HG03196 (cell line): Measurements from ENCODE around the gene ZNF672.

ENCODE experiments used
- ATAC-seq: cut with Tn5 transposase; IDR thresholded peaks from one replicate; pipeline ENCODE4 v1.9.1; 2021; ENCODE audit not compliant: unreplicated experiment

Gene ZNF672

DNA sequence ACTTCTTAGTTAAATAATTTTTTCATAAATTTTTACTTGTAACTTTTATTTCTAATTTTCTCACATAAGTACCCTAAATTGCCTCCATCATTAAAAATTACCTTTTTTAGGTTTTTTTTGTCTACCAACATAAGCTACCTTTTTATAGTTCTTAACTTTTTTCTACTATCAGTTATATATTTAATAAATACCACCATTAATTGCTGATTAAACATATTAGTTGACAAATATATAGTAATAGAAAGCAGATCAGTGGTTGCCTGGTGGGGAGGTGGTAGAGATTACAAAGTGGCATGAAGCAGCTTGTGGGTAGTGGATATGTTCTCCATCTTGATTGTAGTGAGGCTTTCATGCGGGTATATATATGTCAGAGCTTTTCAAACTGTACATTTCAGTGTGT lies 6.2 kb upstream of the ZNF672 start:
- no peak for ATAC-seq

DNA sequence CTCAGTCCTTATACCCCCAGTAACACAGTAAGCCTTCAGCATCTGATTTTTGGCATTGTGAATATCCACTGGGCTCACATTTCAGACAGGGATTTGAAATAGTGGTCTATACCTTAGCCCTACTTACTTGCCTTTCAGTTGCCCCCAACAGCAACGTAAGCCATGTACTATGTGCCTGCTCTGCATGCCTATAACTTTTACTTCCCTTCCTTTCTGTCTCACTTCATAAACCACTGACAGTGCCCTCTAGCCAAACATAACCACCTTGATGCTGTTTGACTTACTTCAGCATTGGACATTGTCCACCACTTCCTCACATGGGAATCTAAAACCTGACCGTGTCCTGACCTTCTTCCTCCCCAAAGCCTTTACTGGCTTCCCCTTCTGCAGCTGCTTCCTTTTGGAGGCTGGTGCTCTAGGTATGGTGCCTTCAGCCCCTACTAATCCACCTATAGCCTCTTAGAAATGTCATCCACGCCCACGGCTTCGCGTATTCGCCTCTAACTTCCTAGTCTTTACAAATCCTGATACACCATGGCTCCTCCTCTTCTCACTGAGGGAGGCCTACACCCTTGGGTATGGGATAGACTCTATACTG lies 3.6 kb upstream of the ZNF672 start:
- ATAC-seq, result no peak

DNA sequence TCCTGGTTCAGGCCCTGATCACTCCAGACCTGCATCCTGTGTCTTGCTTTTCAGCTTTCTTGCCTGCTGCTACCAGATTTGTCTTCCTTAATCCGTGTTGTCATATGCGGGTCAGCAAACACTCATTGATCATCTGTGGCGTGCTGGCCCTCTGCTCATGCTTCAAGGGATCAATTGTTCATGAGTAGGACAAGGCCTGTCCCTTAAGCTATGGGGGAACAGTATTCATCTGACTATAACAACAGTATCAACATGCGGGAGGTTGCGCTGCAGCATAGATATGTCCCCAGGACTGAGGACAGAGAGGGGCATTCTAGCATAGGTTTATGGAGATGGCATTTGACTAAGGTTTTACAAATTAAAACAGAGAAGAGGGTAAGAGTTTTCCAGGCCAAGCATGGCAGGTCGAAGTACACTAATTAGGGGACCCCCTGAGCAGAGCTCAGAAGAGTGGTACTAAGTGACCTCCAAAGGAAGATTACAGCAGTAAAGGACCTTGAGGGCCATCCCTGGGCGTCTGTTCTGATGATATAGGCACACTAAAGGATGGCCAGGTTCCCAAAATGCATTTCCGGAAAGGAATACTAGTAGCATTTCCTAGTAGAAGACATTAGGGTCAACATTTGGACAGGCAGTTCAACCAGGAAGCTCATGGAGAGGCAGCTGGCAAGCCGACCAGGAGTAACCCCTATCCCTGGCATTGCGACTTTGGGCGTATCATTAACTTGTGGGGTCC lies 811 bp upstream of the ZNF672 start:
- ATAC-seq, result no peak

DNA sequence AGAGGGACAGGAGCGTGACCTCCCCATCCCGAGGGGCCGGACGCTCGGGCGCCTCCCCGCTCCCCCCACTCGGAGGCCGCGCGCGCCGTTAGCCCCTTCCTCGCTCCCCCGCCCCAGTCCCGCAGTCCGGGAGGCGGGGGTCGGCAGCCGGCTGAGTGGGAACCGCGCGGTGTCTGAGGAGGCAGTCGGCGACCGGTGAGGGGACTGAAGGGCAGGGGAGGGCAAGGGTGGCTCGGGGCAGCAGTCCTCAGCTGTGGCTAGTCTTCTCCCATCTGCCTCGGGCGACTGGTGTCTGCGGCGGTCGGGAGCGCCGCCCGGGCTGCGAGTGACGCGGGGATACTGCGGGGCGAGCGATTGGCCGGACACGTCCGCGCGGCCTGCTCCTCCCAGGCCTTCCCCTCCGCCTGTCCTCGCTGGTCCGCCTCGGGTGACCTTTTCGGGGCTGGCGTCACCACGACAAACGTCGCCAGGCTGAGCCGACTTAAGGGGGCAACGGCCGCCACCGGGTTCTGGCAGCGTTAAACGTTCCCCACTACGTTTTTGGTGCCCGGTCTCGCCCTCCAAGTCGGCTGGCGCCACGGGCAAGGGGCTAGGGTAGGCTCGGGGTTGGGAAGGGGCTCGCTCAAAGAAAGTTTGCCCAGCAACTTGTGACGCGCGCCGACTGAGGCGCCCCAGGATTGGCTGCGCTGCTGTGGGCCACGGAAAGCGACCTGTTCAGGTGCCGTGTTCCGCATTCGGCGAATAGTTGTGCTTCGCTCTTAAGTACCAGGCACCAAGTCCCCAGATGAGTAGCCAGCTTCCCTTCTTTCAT lies 538 bp downstream of the ZNF672 start:
- ATAC-seq, result peak; percentile 67

DNA sequence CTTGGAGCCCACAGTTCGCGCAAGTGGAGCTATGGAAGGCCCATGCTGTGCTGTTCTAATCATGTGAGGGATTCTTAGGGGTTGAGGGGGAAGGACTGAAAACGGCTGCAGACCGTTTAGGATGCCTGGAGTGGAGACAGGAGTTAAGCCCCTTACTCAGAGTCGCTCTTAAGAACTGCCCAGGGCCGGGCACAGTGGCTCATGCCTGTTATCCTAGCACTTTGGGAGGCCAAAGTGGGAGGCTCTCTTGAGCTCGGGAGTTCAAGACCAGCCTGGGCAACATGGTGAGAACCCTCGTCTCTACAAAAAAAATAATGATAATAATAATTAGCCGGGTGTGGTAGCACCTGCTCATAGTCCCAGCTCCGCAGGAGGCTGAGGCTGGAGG lies 1.1 kb downstream of the ZNF672 start:
- ATAC-seq, result no peak

DNA sequence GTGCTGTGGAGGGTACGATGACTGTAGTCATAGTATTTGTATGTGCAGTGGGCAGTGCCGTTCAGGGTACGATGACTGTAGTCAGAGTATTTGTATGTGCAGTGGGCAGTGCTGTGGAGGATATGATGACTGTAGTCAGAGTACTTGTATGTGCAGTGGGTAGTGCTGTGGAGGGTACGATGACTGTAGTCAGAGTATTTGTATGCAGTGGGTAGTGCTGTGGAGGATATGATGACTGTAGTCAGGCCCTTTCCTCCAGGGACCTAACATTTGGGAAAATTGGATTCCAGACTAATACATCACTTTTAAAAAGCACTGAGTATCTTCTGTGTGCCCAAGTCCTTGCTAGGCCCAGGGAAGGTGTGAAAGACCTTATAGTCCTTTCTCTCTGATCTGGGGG lies 2.9 kb downstream of the ZNF672 start:
- no peak for ATAC-seq

DNA sequence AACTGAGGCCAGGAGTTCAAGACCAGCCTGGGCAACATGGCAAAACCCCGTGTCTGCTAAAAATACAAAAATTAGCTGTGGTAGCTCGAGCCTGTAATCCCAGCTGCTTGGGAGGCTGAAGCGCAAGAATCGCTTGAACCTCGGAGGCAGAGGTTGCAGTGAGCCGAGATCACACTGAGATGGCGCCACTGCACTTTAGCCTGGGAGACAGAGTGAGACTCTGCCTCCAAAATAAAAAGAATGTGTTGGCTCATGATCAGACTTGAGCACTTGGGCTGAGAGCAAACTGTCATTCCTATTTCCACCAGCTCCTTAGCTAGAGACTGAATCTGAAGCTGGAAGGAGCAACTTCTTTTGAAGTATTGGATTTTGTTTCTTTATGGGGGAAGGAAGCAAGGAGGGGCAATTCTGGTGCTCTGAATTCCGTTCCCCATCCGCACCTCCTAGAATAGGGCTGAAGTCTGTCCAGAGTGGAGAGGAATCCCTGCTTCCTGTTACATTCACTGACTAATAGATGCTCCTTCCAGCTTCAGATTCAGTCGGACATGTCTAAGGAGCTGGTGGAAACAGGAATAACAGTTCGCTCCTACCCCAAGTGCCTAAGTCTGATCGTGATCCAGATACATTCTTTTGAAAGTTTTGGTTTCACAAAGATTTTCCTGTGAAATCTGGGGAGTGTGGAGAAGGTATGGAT lies 3.8 kb downstream of the ZNF672 start:
- ATAC-seq, result no peak

DNA sequence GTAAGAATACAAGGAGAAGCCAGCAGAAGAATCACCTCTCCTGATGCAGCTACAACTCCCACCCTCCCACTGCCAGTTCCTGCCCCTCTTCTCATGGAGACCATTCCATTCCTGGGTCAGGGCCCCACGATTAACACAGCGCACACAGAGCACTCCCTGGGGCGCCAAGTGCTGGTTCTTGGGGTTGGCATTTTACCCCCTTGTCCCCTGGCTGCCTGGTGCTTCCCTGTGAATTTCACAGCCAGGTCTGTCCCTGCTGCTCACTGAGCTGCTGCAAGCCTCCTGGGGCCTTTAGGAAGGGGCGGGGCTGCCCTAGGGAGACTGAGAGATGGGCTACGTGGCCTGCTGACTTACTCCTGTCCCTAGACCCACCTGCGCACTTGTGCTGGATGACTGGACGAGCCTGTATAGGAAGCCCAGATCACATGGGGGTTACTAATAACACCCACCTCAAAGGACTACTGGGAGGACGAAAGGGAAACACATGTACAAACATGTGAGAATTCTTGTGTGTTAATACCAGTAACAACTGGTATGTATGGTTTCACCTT lies 4.8 kb downstream of the ZNF672 start:
- no peak for ATAC-seq

DNA sequence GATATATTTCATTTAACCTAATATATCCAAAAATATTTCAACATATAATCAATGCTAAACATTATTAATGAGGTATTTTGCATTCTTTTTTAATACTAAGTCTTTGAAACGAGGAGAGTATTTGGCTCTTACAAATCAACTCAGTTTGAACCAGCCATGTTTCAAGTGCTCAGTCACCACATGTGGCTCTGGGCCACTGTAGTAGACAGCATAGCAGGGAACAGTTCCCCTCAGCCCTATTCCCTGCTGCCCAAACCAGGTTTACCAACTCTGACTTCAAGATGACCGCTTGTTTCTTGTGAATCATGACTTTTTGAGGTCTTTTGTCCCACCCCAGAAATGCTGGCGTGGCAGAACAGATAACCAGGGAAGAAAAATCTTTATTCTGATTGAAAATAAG lies 5.7 kb downstream of the ZNF672 start:
- no peak for ATAC-seq

DNA sequence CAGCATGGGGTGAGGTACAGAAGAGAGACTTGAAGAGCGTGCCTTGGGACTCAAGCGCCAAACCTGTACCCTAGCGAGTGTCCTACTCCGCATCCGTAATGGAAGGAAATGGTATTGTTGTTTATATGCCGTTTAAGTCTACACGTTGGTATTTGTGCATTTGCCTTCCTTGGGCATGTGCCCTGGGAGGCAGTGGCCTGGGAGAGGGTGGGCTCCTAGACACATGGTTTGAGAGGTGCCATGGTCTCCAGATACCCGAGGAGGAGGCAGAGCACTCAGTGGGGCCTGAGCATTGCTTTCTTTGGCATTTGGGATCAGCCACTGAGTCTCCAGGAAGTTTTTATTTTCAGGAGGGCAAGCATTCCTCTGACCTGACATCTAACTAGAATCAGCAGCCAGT lies 6.5 kb downstream of the ZNF672 start:
- no peak for ATAC-seq

DNA sequence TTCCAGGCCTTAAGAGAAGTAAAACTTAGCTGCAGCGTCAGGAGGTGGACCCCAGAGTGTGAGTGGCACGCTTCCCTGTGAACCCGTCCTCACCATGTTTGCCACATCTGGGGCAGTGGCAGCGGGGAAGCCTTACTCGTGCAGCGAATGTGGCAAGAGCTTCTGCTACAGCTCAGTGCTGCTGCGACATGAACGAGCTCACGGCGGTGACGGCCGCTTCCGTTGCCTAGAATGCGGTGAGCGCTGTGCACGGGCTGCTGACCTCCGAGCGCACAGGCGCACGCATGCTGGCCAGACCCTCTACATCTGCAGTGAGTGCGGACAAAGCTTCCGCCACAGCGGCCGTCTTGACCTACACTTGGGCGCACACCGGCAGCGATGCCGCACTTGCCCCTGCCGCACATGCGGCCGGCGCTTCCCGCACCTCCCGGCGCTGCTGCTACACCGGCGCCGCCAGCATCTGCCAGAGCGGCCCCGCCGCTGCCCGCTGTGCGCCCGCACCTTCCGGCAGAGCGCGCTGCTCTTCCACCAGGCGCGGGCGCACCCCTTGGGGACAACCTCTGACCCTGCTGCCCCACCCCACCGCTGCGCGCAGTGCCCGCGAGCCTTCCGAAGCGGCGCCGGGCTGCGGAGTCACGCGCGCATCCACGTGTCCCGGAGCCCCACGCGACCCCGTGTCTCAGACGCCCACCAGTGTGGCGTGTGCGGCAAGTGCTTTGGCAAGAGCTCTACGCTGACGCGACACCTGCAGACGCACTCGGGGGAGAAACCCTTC lies 9.3 kb downstream of the ZNF672 start:
- no peak for ATAC-seq

DNA sequence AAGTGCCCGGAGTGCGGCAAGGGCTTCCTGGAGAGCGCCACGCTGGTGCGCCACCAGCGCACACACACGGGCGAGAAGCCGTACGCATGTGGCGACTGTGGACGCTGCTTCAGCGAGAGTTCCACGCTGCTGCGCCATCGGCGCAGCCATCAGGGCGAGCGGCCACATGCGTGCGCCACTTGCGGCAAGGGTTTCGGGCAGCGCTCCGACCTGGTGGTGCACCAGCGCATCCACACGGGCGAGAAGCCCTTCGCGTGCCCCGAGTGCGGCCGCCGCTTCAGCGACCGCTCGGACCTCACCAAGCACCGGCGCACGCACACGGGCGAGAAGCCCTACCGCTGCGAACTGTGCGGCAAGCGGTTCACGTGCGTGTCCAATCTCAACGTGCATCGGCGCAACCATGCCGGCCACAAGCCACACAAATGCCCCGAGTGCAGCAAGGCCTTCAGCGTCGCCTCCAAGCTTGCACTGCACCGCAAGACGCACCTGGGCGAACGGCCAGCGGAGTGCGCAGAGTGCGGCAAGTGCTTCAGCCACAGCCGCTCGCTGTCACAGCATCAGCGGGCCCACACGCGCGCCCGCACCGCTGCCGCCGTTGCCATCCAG lies 10.0 kb downstream of the ZNF672 start:
- ATAC-seq, result no peak

DNA sequence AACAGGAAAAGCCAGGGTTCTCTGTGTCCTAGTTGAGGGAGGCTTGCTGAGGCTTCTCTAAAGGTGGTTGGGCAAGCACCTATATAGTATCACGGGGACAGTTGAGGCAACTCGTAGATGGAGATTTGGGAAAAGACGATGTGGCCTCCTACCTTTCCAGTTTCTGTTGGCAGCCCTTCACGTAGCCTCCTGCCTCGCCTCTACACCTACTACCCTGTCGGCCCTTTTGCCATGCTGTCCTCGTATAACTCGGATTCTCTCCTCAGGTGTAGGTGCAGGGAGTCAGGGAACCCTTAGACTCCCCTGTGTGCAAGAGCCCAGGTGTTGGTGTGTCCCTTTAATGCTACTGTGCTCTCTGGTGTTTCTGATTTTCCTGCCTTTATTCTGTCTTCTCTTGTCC lies 10.6 kb downstream of the ZNF672 start:
- ATAC-seq, result no peak

DNA sequence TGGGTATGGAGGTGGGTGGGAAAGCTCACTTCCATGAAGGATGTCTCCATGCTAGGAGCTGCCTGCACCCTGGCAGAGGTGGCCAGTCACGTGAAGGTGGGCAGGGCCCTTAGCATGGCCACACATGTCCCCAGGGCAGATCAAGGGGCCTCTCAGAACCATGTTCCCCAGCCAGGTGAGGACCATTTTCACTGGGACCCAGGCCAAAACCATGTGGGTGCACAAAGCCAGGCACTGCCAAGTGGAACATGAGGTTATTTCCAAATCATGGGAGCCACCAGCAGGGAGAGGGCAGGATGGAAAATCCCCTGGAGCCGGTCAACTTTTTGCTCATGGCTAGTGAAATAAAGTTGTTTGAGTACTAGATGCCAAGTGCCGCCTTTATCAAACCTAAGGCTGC lies 11.1 kb downstream of the ZNF672 start:
- no peak for ATAC-seq

DNA sequence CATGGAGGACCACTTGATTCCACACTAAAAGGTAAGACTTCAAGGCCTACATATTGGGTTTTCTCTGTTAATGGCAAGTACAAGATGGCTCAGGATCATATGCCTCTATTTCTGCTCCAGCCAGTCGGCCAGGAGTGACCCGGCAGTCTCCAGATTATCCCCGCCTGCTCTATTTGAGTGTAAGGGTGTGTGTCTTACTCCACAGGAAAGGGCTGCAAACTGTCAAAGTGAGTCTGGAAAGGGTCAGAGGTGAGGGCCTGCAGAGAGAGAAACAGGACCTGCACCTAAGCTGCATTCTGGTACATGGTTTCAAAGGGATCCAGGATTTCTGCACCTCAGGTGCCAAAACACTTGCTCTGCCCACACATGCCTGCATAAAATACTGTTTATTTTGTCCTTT lies 11.6 kb downstream of the ZNF672 start:
- ATAC-seq, result no peak

DNA sequence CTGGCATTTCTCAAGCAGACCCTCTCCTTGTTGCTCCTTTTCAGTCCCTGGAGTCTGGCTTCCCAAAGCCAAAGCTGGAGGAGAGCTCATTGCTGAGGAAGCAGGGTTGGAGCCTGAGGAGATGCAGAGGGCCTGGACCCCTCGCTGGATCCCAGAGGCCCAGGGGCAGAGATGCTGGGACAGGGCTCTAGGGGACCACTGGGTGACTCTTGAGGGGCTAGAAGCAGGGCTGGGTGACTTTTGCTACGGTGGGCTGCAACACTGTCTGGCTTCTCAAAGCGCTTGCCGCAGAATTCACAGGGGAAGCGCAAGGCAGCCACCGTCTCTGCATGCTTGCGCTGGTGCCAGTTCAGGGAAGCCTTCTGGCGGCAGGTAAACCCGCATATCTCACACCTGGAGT lies 12.1 kb downstream of the ZNF672 start:
- no peak for ATAC-seq

DNA sequence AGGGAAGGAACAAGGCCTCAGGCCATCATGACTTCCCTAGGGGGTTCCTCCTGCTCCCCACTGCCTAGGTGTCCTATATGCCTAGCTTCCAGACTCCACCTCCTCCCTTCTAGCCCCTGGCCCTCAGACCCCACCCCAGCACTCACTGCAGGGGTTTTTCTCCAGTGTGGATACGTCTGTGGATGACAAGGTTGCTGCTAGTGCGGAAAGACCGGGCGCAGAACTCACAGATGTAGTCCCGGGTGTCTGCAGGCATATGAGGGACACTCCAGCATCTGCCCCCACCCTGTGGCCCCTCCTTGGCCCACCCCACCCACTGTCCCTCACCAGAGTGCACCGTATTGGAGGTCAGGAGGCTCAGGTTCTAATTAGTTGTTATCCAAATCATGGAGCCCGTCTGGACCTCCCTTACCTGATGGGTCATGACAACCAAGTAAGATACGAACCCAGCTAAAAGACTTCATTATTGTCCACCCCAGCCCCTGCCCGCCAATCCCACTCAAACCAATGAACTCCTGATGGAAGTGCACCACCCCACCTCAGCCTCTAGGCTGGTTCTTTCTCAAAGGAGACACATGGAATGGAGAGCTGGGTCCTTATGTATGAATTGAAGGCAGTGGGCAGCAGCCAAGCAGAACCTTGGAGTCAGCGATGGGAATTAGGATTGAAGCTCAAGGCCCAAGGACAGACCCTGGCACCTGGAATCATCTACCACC lies 12.7 kb downstream of the ZNF672 start:
- no peak for ATAC-seq

DNA sequence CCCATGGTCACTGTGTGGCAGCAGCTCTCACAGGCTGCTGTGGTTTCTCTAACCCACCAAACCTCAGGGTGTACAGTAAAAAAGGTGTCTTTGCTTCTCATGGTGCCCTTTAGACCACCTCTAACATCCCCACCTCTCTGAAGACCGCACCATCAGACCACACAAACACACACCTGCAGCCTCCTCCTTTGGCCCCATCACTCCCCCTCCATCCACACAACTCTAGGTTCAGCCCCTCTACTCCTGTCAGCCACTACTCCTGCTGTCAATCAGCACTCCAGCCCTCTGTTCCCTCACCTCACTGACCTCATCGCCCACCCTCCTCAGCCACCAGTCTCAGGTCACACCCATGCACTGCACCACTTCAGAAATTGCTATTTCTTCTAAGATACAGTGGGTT lies 13.4 kb downstream of the ZNF672 start:
- no peak for ATAC-seq
